HG02973 (cell line): ENCODE results near the gene UROD.
"Not testable (repeated sequence)": the region's sequence is repeated elsewhere in the genome, so short reads cannot be mapped to it uniquely, and the experiment has no call there.

Source experiments
- ATAC-seq: cut with Tn5 transposase; IDR thresholded peaks from one replicate; pipeline ENCODE4 v1.9.1; 2021; ENCODE audit warnings: moderate library complexity; ENCODE audit not compliant: unreplicated experiment

Gene UROD

GRCh38 chr1:45011837-45012638 lies at the start of gene UROD:
Gene UROD, plus strand, starts transcription at chr1:45012254. Its CDS starts 12 bp downstream, at chr1:45012266.
- peak; percentile 58 for ATAC-seq

GRCh38 chr1:44962729-44963128 lies 49.3 kb upstream of the UROD start:
- ATAC-seq = no peak

DNA sequence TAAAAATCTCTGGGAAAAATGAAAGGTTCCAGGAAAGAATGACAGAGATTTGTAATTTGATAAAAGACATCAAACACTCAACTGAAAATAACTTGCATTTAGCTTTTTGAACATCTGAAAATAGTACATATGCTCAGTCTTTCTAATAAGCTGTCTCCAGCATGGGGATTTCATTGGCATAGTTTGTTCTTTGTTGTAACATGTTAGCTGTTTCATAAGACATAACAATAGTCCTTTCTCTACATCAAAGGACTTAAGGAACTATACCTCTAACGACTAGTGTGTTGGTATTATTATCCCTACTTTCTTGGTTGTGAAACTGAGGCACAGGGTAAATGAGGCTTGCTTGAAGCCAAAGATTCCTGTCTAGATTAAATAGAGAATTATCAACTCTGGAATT lies 47.7 kb upstream of the UROD start:
- ATAC-seq = no peak

GRCh38 chr1:44970317-44970716 lies 41.7 kb upstream of the UROD start:
- no peak for ATAC-seq

DNA sequence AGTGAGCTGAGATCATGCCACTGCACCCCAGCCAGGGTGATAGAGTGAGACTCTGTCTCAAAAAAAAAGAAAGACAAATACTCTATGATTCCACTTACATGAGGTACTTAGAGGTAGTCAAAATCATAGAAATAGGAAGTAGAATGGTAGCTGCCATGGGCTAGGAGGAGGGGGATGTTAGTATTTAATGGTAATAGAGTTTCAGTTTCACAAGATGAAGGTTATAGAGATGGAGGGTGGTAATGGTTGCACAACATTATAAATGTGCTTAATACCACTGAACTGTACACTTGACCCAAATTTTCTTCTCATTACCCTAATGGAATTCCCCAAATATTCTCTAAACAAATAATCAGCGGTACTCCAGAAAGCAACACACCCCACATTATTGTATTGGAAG lies 38.4 kb upstream of the UROD start:
- no peak for ATAC-seq

DNA sequence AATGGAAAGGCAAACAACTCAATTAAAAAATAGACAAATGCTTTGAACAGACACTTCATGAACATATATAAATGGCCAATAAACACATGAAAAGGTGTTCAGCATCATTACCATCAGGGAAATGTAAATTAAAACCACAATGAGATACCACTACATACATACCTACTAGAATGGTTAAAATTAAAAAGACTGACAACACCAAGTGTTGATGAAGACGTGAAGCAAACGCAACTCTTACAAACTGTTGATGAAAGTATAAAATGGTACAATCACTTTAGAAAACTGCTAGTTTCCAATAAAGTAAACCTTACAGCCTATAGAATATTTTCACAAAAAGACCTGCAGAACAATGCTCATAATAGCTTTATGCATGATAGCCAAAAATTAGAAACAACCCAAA lies 35.8 kb upstream of the UROD start:
- ATAC-seq = no peak

- not testable (repeated sequence) for ATAC-seq
These were observed 34.7 kb upstream of the UROD start for GRCh38 chr1:44977372-44977771.

DNA sequence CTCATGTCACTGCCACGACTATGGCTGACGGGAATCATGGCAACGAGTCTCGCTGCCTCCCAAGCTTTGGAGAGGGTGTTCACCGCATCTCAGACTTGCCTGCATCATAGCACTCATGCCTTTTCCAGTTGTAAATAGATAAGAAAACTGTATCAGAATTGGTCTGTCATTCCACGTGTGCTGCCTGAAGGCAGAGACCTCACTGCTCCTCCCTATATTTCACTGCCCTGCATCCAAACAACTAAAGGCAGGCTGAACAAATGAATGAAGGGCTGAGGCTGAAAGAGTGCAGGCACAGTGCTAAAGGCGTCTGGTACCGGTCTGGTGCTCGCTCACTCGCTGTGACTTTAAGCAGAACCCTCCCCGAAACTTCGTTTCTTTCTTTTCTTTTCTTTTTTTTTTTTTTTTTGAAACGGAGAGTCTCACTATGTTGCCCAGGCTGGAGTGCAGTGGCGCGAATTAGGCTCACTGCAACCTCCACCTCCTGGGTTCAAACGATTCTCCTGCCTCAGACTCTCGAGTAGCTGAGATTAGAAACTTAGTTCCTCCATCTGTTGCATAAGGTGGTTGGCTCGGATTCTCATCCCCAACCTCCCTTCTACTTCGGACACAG lies 26.2 kb upstream of the UROD start:
- ATAC-seq = peak; percentile 4

DNA sequence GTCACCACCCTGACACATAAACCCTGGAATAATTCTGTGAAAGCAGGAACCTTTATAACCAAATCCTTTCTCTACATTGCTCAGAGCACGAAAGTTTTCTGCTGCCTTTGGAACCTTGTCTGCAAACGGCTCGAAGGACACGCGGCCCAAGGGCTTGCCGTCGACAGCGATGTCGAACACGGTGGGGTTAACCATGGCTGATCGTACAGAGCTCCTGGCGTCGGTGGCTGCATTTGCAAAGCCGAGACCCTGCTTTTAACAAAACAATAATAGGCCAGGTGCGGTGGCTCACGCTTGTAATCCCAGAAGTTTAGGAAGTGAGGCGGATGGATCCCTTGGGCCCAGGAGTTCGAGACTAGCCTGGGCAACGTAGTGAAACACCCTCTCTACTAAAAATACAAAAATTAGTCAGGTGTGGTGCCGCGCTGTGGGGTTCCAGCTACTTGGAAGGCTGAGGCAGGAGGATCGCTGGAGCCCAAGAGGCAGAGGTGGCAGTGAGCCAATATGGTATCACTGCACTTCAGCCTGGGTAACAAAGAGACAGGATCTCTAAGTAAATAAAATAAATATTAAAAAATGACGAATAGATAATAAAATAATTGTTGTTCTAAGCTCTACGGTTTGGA lies 23.4 kb upstream of the UROD start:
- ATAC-seq = no peak

- ATAC-seq = no peak
These were observed 17.6 kb upstream of the UROD start for GRCh38 chr1:44994309-44994898.

DNA sequence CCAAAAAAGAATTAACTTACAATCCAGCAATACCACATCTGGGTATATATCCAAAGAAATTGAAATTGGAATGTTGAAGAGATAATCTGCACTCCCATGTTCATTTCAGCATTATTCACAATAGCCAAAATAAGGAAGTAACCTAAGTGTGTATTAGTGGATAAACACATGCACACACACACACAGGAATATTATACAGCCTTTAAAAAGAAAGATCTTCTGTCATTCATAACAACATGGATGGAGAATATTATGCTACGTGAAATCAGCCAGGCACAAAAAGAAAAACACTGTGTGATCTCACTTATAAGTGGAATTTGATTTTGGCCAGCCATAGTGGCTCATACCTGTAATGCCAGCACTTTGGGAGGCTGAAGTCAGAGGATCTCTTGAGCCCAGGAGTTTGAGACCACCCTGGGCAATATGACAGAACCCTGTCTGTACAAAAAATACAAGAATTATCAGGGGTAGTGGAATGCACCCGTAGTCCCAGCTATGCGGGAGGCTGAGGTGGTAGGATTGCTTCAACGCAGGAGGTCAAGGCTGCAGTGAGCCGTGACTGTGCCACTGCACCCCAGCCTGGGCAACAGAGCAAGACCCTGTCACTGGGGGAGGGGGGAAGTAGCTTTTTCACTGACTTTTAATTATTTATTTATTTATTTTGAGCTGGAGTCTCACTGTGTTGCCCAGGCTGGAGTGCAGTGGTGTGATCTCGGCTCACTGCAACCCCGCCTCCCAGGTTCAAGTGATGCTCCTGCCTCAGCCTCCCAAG lies 16.4 kb upstream of the UROD start:
- no peak for ATAC-seq

GRCh38 chr1:44999232-44999631 lies 12.8 kb upstream of the UROD start:
- ATAC-seq = no peak

DNA sequence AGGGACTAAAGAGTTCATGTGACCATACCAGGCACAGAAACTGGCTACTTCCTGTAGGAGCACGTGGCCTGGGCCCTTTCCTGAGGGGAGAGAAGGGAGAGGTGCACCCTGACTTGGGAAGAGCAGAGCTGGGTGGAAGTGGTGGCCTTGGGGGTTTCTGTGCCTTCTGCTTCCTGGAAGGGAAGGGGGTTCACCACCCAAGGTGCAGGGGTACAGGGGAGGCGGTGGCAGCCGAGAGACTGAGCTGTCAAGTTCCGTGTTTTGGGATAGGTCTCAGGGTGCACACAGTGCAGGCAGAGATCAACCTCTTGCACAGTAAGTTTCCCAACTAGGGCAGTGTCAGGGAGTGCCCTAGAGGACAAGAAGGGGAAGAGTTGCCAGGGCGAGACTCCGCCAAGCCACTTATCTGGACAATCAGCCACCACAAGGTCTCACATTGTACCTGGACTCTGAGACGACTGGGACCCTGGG lies 11.0 kb upstream of the UROD start:
- ATAC-seq = no peak

DNA sequence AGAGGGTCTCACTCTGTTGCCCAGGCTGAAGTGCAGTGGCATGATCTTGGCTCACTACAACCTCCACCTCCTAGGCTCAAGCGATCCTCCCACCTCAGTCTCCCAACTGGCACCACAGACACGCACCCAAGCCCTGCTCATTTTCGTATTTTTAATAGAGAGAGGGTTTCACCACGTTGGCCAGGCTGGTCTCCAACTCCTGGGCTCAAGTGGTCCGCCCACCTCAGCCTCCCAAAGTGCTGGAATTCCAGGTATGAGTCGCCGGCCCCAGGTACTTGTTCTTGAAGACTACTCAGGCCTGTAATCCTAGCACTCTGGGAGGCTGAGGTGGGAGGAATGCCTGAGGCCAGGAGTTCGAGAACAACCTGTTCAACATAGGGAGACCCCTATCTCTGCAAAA lies 10.5 kb upstream of the UROD start:
- ATAC-seq = not testable (repeated sequence)

GRCh38 chr1:45002650-45003645 lies 9.1 kb upstream of the UROD start:
- ATAC-seq = no peak

DNA sequence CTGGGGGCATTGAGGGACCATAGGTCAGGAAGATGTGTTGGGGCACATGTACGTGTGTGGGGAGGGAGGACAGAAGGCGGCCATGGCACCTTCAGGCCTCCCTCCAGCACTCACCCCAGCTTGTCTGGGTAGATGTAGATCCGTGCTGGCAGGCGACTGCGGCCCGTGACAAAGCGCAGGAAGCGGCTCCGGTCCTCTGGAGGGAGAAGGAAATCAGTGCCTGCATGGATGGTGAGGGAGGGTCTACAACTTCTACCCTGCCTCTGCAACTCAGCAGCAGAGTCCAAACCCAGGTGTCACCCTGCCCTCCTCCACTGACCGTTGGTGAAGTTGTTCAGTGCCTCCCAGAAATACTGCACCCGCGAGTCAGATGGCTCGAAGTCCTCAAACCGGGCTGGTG lies 8.3 kb upstream of the UROD start:
- ATAC-seq = no peak

DNA sequence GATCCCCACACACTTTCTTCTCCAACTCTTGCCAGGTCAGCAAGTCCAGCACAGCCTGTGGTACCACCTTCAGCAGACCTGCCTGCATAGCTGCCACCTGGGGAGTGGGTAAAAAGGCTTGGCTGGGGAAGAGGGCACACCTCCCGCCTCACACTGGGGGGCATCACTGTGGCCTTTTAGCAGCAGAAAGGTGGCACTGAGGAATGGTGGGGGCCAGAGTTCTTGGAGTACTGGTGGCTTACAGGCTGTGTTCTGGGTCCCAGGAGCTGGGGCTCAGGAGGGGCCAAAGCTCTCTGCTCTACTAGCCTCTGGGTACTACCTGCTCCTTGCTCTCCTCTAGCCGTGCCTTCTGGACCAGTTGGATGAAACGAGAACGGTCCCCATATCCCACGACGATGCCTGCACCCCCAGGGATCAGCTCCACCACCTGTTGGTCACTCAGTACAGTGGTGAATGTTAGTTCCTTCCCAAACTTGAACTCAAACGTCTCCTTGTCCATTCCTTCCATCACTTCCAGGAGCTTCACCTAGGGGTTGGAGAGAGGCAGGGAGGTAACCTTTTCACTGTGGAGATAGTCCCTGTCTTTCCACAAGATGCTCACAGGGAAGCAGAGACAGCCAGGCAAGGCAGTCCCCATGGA lies 7.7 kb upstream of the UROD start:
- ATAC-seq = no peak

DNA sequence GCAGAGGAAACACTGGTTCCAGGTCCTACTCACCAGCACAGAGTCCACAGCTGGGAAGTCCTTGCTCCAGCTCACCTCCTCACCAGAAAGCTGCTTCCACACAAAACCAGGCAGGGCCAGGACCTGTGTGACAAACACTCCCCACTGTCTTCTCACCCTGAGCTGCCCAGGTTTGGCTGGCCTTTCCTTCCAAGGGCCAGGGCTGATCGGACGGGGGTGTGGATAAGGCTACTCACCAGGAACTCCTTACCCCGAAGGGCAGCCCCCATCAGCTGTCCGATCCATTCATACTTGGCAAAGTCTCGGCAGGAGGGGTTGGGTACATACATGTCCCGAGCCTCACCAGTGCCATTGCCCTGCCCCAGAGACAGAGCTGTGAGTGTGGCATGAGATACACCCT lies 6.3 kb upstream of the UROD start:
- ATAC-seq = no peak

DNA sequence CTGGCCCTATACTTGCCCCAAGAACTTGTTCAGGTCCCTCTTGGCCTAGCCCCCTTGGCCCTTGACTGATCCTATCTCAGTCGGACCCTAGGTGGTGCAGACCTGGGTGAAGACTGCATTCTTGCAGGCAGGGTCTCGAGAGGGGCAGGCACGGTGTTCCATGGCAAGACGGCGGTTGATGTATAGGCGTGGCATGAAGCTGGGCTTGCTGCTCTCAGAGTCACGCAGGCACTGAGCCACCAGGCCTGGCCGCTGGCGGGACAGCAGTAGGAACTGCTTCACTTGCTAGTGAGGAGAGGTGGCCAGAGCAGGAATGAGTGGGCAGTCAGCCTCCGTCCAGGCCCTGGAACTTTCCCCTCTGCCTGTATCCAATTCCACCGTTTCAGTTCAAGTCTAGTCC lies 4.7 kb upstream of the UROD start:
- no peak for ATAC-seq
